Progenitor cell of endocrine pancreas (in vitro differentiated cells): Measurements from ENCODE around the gene ZCCHC9. TPM values are rescaled to one million over a fixed set of nuclear protein-coding genes. Genes with fewer than 3 reads are reported as not detected.
"Not testable (repeated sequence)": the region's sequence is repeated elsewhere in the genome, so short reads cannot be mapped to it uniquely, and the experiment has no call there.

Experiments used
- DNase-seq: peaks from one replicate; pipeline ENCODE4 v3.0.0; 2021; ENCODE audit warnings: low spot score; ENCODE audit not compliant: unreplicated experiment
- H3K27ac Mint-ChIP-seq: 2 replicates; pipeline ENCODE4 v1.8.0; 2021; ENCODE audit warnings: mild to moderate bottlenecking, moderate library complexity, mixed read lengths
- H3K27me3 Mint-ChIP-seq: 2 replicates; pipeline ENCODE4 v1.8.0; 2021; ENCODE audit warnings: mixed read lengths
- H3K36me3 Mint-ChIP-seq: 2 replicates; pipeline ENCODE4 v1.8.0; 2022; ENCODE audit warnings: mixed read lengths; ENCODE audit not compliant: insufficient read depth
- H3K4me1 Mint-ChIP-seq: 2 replicates; pipeline ENCODE4 v1.8.0; 2021; ENCODE audit warnings: low read depth, mixed read lengths
- H3K4me3 Mint-ChIP-seq: 2 replicates; pipeline ENCODE4 v1.8.0; 2021; ENCODE audit warnings: low read depth, mild to moderate bottlenecking, moderate library complexity, mixed read lengths
- H3K9me3 Mint-ChIP-seq: 2 replicates; pipeline ENCODE4 v1.8.0; 2021; ENCODE audit warnings: low read depth, mixed read lengths
- CTCF ChIP-seq: fragments of 200-600 bp; sonication (generic); IDR thresholded peaks from one replicate; pipeline ENCODE4 v1.5.0; 2021; ENCODE audit warnings: antibody characterized with exemption, mild to moderate bottlenecking; ENCODE audit not compliant: unreplicated experiment
- total RNA-seq: library from RNA; stranded (reverse); gene quantifications from 2 replicates; pipeline ENCODE4 v1.2.1, GENCODE V29; 2021

The ZCCHC9 gene
- total RNA-seq, 1 donor from 2014 or later, result 30.6 TPM

GRCh38 chr5:81283976-81284375, 17.4 kb upstream of the ZCCHC9 start:
- peaks cover 2% of the 10 kb centered on the region for H3K4me1 Mint-ChIP-seq
- TF ChIP-seq CTCF, result no peak
- no peak overlapping the region for H3K4me3 Mint-ChIP-seq
- H3K27ac Mint-ChIP-seq, result no peak overlapping the region
- no peak for DNase-seq
- H3K27me3 Mint-ChIP-seq, result no peaks in the 10 kb centered on the region
- peaks cover 17% of the 10 kb centered on the region for H3K36me3 Mint-ChIP-seq
- H3K9me3 Mint-ChIP-seq, result peaks cover 15% of the 10 kb centered on the region

- DNase-seq, result no peak
- Mint-ChIP-seq H3K4me3 (no peak overlapping the region), H3K36me3 (peaks cover 17% of the 10 kb centered on the region), H3K27ac (no peak overlapping the region), H3K9me3 (peaks cover 19% of the 10 kb centered on the region), H3K27me3 (no peaks in the 10 kb centered on the region), H3K4me1 (peaks cover 2% of the 10 kb centered on the region)
- TF ChIP-seq CTCF, result no peak
Observed at GRCh38 chr5:81286059-81286617, 15.2 kb upstream of the ZCCHC9 start.

- H3K4me3 Mint-ChIP-seq, result no peak overlapping the region
- peaks cover 2% of the 10 kb centered on the region for H3K4me1 Mint-ChIP-seq
- no peak for DNase-seq
- TF ChIP-seq CTCF, result no peak
- no peak overlapping the region for H3K27ac Mint-ChIP-seq
- no peaks in the 10 kb centered on the region for H3K27me3 Mint-ChIP-seq
- peaks cover 28% of the 10 kb centered on the region for H3K36me3 Mint-ChIP-seq
- H3K9me3 Mint-ChIP-seq, result peaks cover 29% of the 10 kb centered on the region
Observed at GRCh38 chr5:81288021-81288433, 13.4 kb upstream of the ZCCHC9 start.

GRCh38 chr5:81290146-81290545, 11.2 kb upstream of the ZCCHC9 start:
- Mint-ChIP-seq H3K4me3 (no peak overlapping the region), H3K4me1 (peaks cover 2% of the 10 kb centered on the region), H3K36me3 (peaks cover 35% of the 10 kb centered on the region), H3K9me3 (peaks cover 35% of the 10 kb centered on the region), H3K27me3 (no peaks in the 10 kb centered on the region), H3K27ac (no peak overlapping the region)
- DNase-seq, result no peak
- TF ChIP-seq CTCF, result no peak

GRCh38 chr5:81292130-81292529, 9.3 kb upstream of the ZCCHC9 start:
- peaks cover 35% of the 10 kb centered on the region for H3K9me3 Mint-ChIP-seq
- no peak for TF ChIP-seq CTCF
- no peak overlapping the region for H3K4me3 Mint-ChIP-seq
- H3K36me3 Mint-ChIP-seq, result peaks cover 33% of the 10 kb centered on the region
- no peaks in the 10 kb centered on the region for H3K27me3 Mint-ChIP-seq
- DNase-seq, result no peak
- H3K27ac Mint-ChIP-seq, result no peak overlapping the region
- H3K4me1 Mint-ChIP-seq, result no peaks in the 10 kb centered on the region

- not testable (repeated sequence) for H3K4me3 Mint-ChIP-seq, H3K4me1 Mint-ChIP-seq, DNase-seq, H3K27me3 Mint-ChIP-seq, H3K27ac Mint-ChIP-seq
- H3K9me3 Mint-ChIP-seq, result peaks cover 35% of the 10 kb centered on the region
- peaks cover 33% of the 10 kb centered on the region for H3K36me3 Mint-ChIP-seq
Observed at GRCh38 chr5:81294021-81294420, 7.4 kb upstream of the ZCCHC9 start.
